Transverse colon (tissue), 4 donors: ENCODE measurements around the gene ADK.

Experiments
- POLR2A ChIP-seq: fragments of 450-650 bp; IDR thresholded peaks from one replicate; pipeline ENCODE4 v1.6.1; 2016; ENCODE audit warnings: antibody characterized with exemption, mild to moderate bottlenecking, moderate library complexity
- POLR2AphosphoS5 ChIP-seq, 3 donors: sonication (generic); formaldehyde crosslinking; IDR thresholded peaks; one replicate each; pipeline ENCODE4 v1.6.1; 2016; ENCODE audit warnings: antibody characterized with exemption in 3 of 3
- TF ChIP-seq, protein P1 (sequence below), 5 experiments: fragments of 200-600 bp in 3 of 5; fragments of 450-650 bp in 2 of 5; sonication (generic) in 3 of 5; IDR thresholded peaks; 1 replicate in 2 of 5; 2 replicates in 3 of 5; pipeline ENCODE4 v1.5.1; 2016 to 2017; ENCODE audit warnings: antibody characterized with exemption in 5 of 5, inconsistent platforms in 3 of 5, mild to moderate bottlenecking in 2 of 5, moderate library complexity in 1 of 5

DNA sequence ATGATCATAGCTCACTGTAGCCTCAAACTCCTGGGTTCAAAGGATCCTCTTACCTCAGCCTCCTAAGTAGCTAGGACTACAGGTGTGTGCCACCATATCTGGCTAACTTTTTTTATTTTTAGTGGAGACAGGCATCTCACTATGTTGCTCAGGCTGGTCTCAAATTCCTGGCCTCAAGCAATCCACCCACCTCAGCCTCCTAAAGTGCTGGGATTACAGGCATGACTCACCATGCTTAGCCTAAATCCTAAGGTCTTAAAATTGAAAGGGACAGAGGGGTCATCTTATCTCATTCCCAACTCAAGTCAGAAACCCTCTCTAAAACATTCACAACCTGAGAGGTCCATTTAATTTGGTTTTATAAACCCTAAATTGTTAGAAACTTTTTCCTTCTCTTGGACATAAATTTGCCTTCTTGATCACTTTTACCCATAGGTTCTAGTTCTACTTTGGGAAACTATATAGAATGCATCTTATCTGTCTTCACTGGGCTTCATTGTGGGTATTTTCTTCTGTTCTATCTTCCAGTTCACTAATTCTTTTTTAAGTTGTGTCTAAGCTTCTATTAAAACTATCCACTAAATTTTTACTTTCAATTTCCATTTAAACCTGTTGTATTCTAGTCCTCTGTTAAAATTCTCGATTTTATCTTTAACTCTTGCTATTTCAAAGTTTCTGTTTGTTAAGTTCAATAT, 492.0 kb downstream of the ADK start:
- TF ChIP-seq, protein P1, sequence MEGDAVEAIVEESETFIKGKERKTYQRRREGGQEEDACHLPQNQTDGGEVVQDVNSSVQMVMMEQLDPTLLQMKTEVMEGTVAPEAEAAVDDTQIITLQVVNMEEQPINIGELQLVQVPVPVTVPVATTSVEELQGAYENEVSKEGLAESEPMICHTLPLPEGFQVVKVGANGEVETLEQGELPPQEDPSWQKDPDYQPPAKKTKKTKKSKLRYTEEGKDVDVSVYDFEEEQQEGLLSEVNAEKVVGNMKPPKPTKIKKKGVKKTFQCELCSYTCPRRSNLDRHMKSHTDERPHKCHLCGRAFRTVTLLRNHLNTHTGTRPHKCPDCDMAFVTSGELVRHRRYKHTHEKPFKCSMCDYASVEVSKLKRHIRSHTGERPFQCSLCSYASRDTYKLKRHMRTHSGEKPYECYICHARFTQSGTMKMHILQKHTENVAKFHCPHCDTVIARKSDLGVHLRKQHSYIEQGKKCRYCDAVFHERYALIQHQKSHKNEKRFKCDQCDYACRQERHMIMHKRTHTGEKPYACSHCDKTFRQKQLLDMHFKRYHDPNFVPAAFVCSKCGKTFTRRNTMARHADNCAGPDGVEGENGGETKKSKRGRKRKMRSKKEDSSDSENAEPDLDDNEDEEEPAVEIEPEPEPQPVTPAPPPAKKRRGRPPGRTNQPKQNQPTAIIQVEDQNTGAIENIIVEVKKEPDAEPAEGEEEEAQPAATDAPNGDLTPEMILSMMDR (IDR thresholded peaks at IDR 0.05), result no peak
- TF ChIP-seq POLR2AphosphoS5 (IDR thresholded peaks at IDR 0.05) (no peak), POLR2A (no peak)
